Heart left ventricle (tissue), 13 donors: Measurements from ENCODE around the gene SNRPD1.
"Not testable (repeated sequence)": the region's sequence is repeated elsewhere in the genome, so short reads cannot be mapped to it uniquely, and the experiment has no call there.

ENCODE experiments used
- CTCF ChIP-seq, 12 donors: fragments of 200-600 bp; sonication (generic) in 4 of 12; IDR thresholded peaks; one replicate each; pipeline versions ENCODE4 v1.5.0 to v1.8.0; 2018 to 2022; ENCODE audit warnings: antibody characterized with exemption in 12 of 12, mild to moderate bottlenecking in 5 of 12
- POLR2A ChIP-seq, 2 donors: fragments of 450-650 bp; IDR thresholded peaks; one replicate each; pipeline ENCODE4 v1.6.1; 2017; ENCODE audit warnings: antibody characterized with exemption in 2 of 2, mild to moderate bottlenecking in 2 of 2, moderate library complexity in 2 of 2
- donor health status: ischemic (EF 13 %, LVEDD 7.1; RV severe dilation, severe dysfunction).
- donor health status: DM: no; HTN: yes; CAD: no.
- donor health status: DM: no; HTN: no; CAD: no.
- donor health status: ischemic (EF 25% LVEDD 6.9; RV normal size, moderate dysfunction).
- donor health status: ischemic (EF 25% LVEDD 5.7; RV mildly dilated, moderate dysfunction).
- donor health status: ischemic (EF 35%, LVEDD 5.7; RV mildly dilated, moderate dysfunction).
- donor health status: nonischemic (EF 11% LVEDD 7.7; RV severe dilation, severe dysfunction).
- donor health status: DM: yes; HTN: yes; CAD: no.
- donor health status: PGD.
- donor health status: ischemic (EF 29% LVEDD 5.4; RV normal size, mild dysfunction).
- donor health status: nonischemic (EF 23%, LVEDD 6.1; RV moderate dilation, normal function).

GRCh38 chr18:21675354-21675753, 63.2 kb downstream of the SNRPD1 start:
- not testable (repeated sequence) for TF ChIP-seq POLR2A, CTCF (IDR thresholded peaks at IDR 0.05)
